ENCODE results near the gene HS6ST2. TPM values are rescaled to one million over a fixed set of nuclear protein-coding genes. Genes with fewer than 3 reads are reported as not detected.

HS6ST2 gene
- total RNA-seq, 1 donor from 2014 or later: 43.2 TPM

DNA sequence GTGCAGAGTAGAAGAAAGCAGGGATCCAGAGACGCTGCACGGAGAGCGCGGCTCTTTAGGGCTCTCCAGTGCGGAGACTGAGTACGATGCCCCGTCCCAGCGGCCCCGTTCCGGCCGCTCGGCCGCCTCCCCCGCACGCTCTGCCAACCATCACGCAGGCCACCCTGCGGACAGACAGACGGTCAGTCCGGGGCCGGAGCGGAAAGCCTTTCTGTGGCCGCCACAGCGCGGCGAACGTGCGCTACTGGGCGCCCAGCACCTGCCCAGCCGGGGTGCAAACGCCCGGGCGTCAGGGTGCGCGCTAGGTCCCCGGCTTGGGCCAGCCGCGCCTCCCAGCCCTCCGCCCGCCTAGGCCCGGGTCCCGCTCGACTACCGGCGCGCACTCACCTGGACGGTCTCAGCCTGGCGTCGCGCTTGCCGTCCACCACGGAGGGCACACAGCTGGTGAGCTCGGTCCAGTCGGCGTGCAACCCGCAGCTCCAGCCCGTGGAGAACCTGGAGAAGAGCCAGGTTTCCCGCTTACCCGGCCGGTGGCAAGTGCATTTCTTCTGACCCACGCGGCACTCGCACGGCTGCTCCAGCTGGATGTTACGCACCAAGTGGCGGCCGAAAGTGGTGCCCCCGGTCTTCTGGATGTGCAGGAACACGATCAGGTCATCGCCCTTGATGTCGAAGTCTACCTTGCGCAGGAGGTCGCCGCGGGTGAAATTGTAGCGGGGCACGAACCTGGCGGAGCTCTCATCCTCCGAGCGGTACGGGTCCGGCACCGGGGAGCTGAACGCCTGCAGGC lies 1.8 kb downstream of the HS6ST2 start:
- no peaks in the 10 kb centered on the region for H3K9me3 Mint-ChIP-seq
- Histone ChIP-seq H3K27ac (no peak overlapping the region), H3K9ac (no peak overlapping the region), H3F3A (ENCODE audit: low read depth) (no peaks in the 10 kb centered on the region), H3K4me2 (peak overlapping the region; percentile 91), H3K9me3 (ENCODE audit: low read depth) (no peaks in the 10 kb centered on the region), H3K27me3 (peaks cover 48% of the 10 kb centered on the region), H2AFZ (replicated peaks) (peak overlapping the region; percentile 46), H3K79me2 (ENCODE audit: low read depth) (peaks cover 10% of the 10 kb centered on the region), H3K4me3 (peak overlapping the region; percentile 63), H3K36me3 (no peaks in the 10 kb centered on the region), H4K20me1 (ENCODE audit: low read depth) (peaks cover 10% of the 10 kb centered on the region), H3K4me1 (peaks cover 21% of the 10 kb centered on the region)
- TF ChIP-seq EZH2 (IDR thresholded peaks at IDR 0.05) (peak; percentile 48), CTCF (IDR thresholded peaks at IDR 0.05) (no peak), EZH2phosphoT487 (IDR thresholded peaks at IDR 0.05) (peak; percentile 48)
- peak overlapping the region; percentile 87 for H3K4me3 Mint-ChIP-seq
- peaks cover 35% of the 10 kb centered on the region for H3K4me1 Mint-ChIP-seq
- peaks cover 21% of the 10 kb centered on the region for H3K27me3 Mint-ChIP-seq (ENCODE audit: insufficient read depth, low read depth)
- peak; percentile 39 for DNase-seq (ENCODE audit: low spot score)
- peaks cover 6% of the 10 kb centered on the region for H3K36me3 Mint-ChIP-seq
- H3K27ac Mint-ChIP-seq: no peak overlapping the region

DNA sequence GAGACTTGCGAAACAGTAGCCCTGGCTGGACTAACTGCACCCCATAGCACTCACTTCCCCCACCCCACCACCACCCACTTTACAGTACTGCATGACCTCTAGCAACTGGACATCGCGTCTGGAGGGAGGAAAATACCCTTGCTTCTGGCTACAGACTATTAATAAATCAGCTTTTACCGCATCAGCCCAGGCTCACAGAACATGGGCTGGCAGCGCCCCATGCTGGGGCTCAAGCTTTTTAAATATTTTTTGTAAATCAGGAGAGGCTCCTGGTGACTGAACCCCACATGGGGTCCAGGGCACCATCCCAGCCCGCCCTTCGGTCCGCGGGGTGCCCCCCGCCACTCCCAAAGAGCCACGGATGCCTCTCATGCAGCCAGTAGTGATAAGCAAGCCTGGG lies 2.7 kb downstream of the HS6ST2 start:
- Histone ChIP-seq H3K9ac (no peak overlapping the region), H3K4me1 (peaks cover 21% of the 10 kb centered on the region), H3F3A (ENCODE audit: low read depth) (no peaks in the 10 kb centered on the region), H2AFZ (replicated peaks) (no peak overlapping the region), H3K79me2 (ENCODE audit: low read depth) (peaks cover 13% of the 10 kb centered on the region), H3K36me3 (no peaks in the 10 kb centered on the region), H3K9me3 (ENCODE audit: low read depth) (no peaks in the 10 kb centered on the region), H3K4me3 (peak overlapping the region; percentile 63), H4K20me1 (ENCODE audit: low read depth) (peaks cover 10% of the 10 kb centered on the region), H3K27me3 (peaks cover 48% of the 10 kb centered on the region), H3K27ac (no peak overlapping the region), H3K4me2 (peak overlapping the region; percentile 91)
- Mint-ChIP-seq H3K27ac (no peak overlapping the region), H3K36me3 (peaks cover 6% of the 10 kb centered on the region), H3K27me3 (ENCODE audit: insufficient read depth, low read depth) (peaks cover 21% of the 10 kb centered on the region), H3K4me3 (peak overlapping the region; percentile 87), H3K9me3 (no peaks in the 10 kb centered on the region), H3K4me1 (peaks cover 28% of the 10 kb centered on the region)
- TF ChIP-seq EZH2 (IDR thresholded peaks at IDR 0.05): no peak
- TF ChIP-seq EZH2phosphoT487 (IDR thresholded peaks at IDR 0.05): no peak
- no peak for TF ChIP-seq CTCF (IDR thresholded peaks at IDR 0.05)
- DNase-seq (ENCODE audit: low spot score): peak; percentile 17

DNA sequence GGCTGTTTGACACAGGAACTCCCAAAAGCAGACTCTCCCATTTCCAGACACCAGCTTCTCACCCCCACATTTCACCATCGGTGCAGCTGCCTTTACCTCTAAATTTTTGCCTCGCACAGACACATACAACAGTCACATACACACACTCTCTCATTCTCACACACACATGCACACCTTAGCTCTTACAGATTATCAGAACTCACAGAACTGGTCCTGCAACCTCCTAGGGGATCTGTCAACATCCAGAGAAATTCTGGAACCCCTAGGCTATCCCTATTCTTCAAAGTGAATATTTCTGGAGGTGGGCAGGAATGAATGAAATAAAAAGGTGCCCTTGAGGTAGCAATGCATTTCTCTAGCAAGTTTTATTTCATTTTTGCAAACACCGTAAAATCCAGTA lies 4.1 kb downstream of the HS6ST2 start:
- peaks cover 21% of the 10 kb centered on the region for H3K27me3 Mint-ChIP-seq (ENCODE audit: insufficient read depth, low read depth)
- no peak for DNase-seq (ENCODE audit: low spot score)
- H3K27me3 ChIP-seq: peaks cover 38% of the 10 kb centered on the region

More for the DNA sequence above, 4.1 kb downstream of the HS6ST2 start:
- H4K20me1 ChIP-seq (ENCODE audit: low read depth): peaks cover 10% of the 10 kb centered on the region
- TF ChIP-seq CTCF (IDR thresholded peaks at IDR 0.05) (no peak), EZH2 (IDR thresholded peaks at IDR 0.05) (no peak), EZH2phosphoT487 (IDR thresholded peaks at IDR 0.05) (no peak)
- peaks cover 23% of the 10 kb centered on the region for H3K4me1 Mint-ChIP-seq
- H3K36me3 Mint-ChIP-seq: peaks cover 6% of the 10 kb centered on the region
- no peak overlapping the region for H3K4me3 ChIP-seq
- no peak overlapping the region for H3K4me2 ChIP-seq
- H3K4me1 ChIP-seq: peaks cover 16% of the 10 kb centered on the region
- H3K79me2 ChIP-seq (ENCODE audit: low read depth): peaks cover 13% of the 10 kb centered on the region
- no peaks in the 10 kb centered on the region for H3K9me3 Mint-ChIP-seq
- H2AFZ ChIP-seq (replicated peaks): no peak overlapping the region
- no peaks in the 10 kb centered on the region for H3K36me3 ChIP-seq
- H3K27ac ChIP-seq: no peak overlapping the region
- no peak overlapping the region for H3K27ac Mint-ChIP-seq
- H3K9me3 ChIP-seq (ENCODE audit: low read depth): no peaks in the 10 kb centered on the region
- no peaks in the 10 kb centered on the region for H3F3A ChIP-seq (ENCODE audit: low read depth)
- H3K4me3 Mint-ChIP-seq: no peak overlapping the region
- no peak overlapping the region for H3K9ac ChIP-seq

All from neural progenitor cell (in vitro differentiated cells).